GM12892 (cell line): ENCODE measurements around the gene SPON1.

Source experiments
- DNase-seq: peaks from one replicate; pipeline ENCODE4 v3.0.0; 2011; ENCODE audit not compliant: insufficient read length
- FAIRE-seq: peaks from 2 replicates; lab custom pipeline; 2011; peaks lifted over from hg19 to GRCh38; lab: Jason Lieb, UNC
- POLR2A ChIP-seq: IDR thresholded peaks from 2 replicates; pipeline ENCODE4 v1.6.1; 2011; ENCODE audit warnings: low read depth, low read length, control low read depth
- POLR2AphosphoS5 ChIP-seq: IDR thresholded peaks from 2 replicates; pipeline ENCODE4 v1.6.1; 2011; ENCODE audit warnings: low read depth, low read length, control low read depth
- TAF1 ChIP-seq: IDR thresholded peaks from 2 replicates; pipeline ENCODE4 v1.6.1; 2011; ENCODE audit warnings: low read depth, mild to moderate bottlenecking, control low read depth, low read length, borderline replicate concordance

SPON1 gene

GRCh38 chr11:14306481-14306880 lies 344.0 kb downstream of the SPON1 start:
- peak; percentile 54 for FAIRE-seq
- TF ChIP-seq POLR2A (no peak), POLR2AphosphoS5 (no peak), TAF1 (no peak)
- DNase-seq: no peak

- no peak for TF ChIP-seq POLR2AphosphoS5
- no peak for TF ChIP-seq TAF1
- no peak for TF ChIP-seq POLR2A
- no peak for DNase-seq
- FAIRE-seq: peak; percentile 88
These were observed 345.8 kb downstream of the SPON1 start for GRCh38 chr11:14308114-14308896.

GRCh38 chr11:14308897-14309387 lies 346.4 kb downstream of the SPON1 start:
- DNase-seq (no peak), FAIRE-seq (no peak)

GRCh38 chr11:14309425-14310192 lies 347.1 kb downstream of the SPON1 start:
- TF ChIP-seq POLR2AphosphoS5 (no peak), POLR2A (no peak), TAF1 (no peak)
- no peak for DNase-seq
- peak; percentile 82 for FAIRE-seq

More at GRCh38 chr11:14308897-14309387, 346.4 kb downstream of the SPON1 start:
- TF ChIP-seq TAF1 (no peak), POLR2AphosphoS5 (no peak), POLR2A (no peak)

GRCh38 chr11:14310679-14311078 lies 348.2 kb downstream of the SPON1 start:
- TF ChIP-seq POLR2A (no peak), POLR2AphosphoS5 (no peak), TAF1 (no peak)
- peak; percentile 88 for FAIRE-seq
- DNase-seq: no peak

- TF ChIP-seq POLR2AphosphoS5: no peak
- TF ChIP-seq POLR2A: no peak
- no peak for TF ChIP-seq TAF1
- FAIRE-seq: peak; percentile 46
- DNase-seq: no peak
These were observed 350.4 kb downstream of the SPON1 start for GRCh38 chr11:14312736-14313438.

GRCh38 chr11:14314127-14314526 lies 351.6 kb downstream of the SPON1 start:
- no peak for FAIRE-seq

GRCh38 chr11:14315130-14315529 lies 352.6 kb downstream of the SPON1 start:
- DNase-seq: no peak
- TF ChIP-seq TAF1 (no peak), POLR2A (no peak), POLR2AphosphoS5 (no peak)
- peak; percentile 67 for FAIRE-seq

More at GRCh38 chr11:14314127-14314526, 351.6 kb downstream of the SPON1 start:
- DNase-seq: no peak
- TF ChIP-seq POLR2A: no peak
- no peak for TF ChIP-seq POLR2AphosphoS5
- TF ChIP-seq TAF1: no peak
